Measurements from ENCODE around the gene TYW5.

- no peak for TF ChIP-seq CTCF (IDR thresholded peaks at IDR 0.05)
- no peak for TF ChIP-seq ZFX (IDR thresholded peaks at IDR 0.05; ENCODE audit: borderline replicate concordance)
Measured at GRCh38 chr2:199936554-199936953, 18.7 kb downstream of the TYW5 start.
